Stomach smooth muscle (tissue), 2 donors: ENCODE measurements around the gene PXT1.
"Not testable (repeated sequence)": the region's sequence is repeated elsewhere in the genome, so short reads cannot be mapped to it uniquely, and the experiment has no call there.

ENCODE experiments used
- H3K27ac ChIP-seq: one replicate; pipeline ENCODE4 v1.7.0; 2013; ENCODE audit warnings: mild to moderate bottlenecking, low read length, inconsistent platforms
- H3K27me3 ChIP-seq, 2 donors: one replicate each; pipeline ENCODE4 v1.7.0; 2013; ENCODE audit warnings: low read length in 2 of 2; ENCODE audit not compliant: insufficient read depth in 2 of 2, control insufficient read depth in 1 of 2
- H3K36me3 ChIP-seq, 2 donors: one replicate each; pipeline ENCODE4 v1.7.0; 2013; ENCODE audit warnings: low read length in 2 of 2; ENCODE audit not compliant: control insufficient read depth in 2 of 2, insufficient read depth in 2 of 2
- H3K4me1 ChIP-seq: one replicate; pipeline ENCODE4 v1.7.0; 2013; ENCODE audit warnings: low read length; ENCODE audit not compliant: control insufficient read depth, insufficient read depth
- H3K4me3 ChIP-seq, 2 donors: one replicate each; pipeline ENCODE4 v1.7.0; 2013; ENCODE audit warnings: low read length in 2 of 2
- H3K9ac ChIP-seq, 2 donors: one replicate each; pipeline ENCODE4 v1.7.0; 2013; ENCODE audit warnings: low read length in 2 of 2, mild to moderate bottlenecking in 1 of 2
- H3K9me3 ChIP-seq, 2 donors: one replicate each; pipeline ENCODE4 v1.7.0; 2013; ENCODE audit warnings: low read length in 2 of 2; ENCODE audit not compliant: control insufficient read depth in 2 of 2
- donor health status: healthy.
- donor health status: Pancreatic carcinoma.

The PXT1 gene

GRCh38 chr6:36469946-36470345 lies 27.3 kb upstream of the PXT1 start:
- Histone ChIP-seq H3K4me3 (no peak overlapping the region), H3K4me1 (no peaks in the 10 kb centered on the region), H3K36me3 (peaks cover 5 to 15% of the 10 kb centered on the region in 2 donors), H3K9me3 (no peaks in the 10 kb centered on the region), H3K27ac (no peak overlapping the region), H3K27me3 (no peaks in the 10 kb centered on the region), H3K9ac (no peak overlapping the region)

- Histone ChIP-seq H3K27me3 (no peaks in the 10 kb centered on the region), H3K4me1 (no peaks in the 10 kb centered on the region), H3K36me3 (peaks cover 5 to 15% of the 10 kb centered on the region in 2 donors), H3K27ac (no peak overlapping the region), H3K9ac (no peak overlapping the region), H3K9me3 (no peaks in the 10 kb centered on the region), H3K4me3 (no peak overlapping the region)
Observed at GRCh38 chr6:36469148-36469661, 26.6 kb upstream of the PXT1 start.

DNA sequence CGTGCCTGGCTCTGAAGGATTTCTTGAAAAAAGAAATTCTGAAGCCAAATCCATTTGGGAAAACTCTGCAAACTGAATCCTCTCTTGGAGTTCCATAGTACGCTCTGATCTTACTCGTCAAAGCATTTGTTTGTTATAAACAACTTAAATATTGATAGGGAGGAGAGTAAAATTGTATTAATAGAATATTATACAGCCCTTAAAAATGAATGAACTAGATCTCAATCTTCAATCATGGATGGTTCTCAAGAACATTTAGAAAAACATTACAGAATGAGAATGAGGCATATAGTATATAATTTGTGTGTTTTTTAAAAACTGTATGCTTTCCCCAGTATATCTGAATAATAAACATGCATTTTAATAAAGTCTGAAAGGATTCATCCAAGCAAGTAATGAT lies 25.0 kb upstream of the PXT1 start:
- Histone ChIP-seq H3K9ac (no peak overlapping the region), H3K9me3 (no peaks in the 10 kb centered on the region), H3K4me3 (no peak overlapping the region), H3K27ac (no peak overlapping the region), H3K27me3 (no peaks in the 10 kb centered on the region), H3K4me1 (no peaks in the 10 kb centered on the region), H3K36me3 (peaks cover 5 to 14% of the 10 kb centered on the region in 2 donors)

- H3K36me3 ChIP-seq, result no peaks in the 10 kb centered on the region
- no peak overlapping the region for H3K9ac ChIP-seq
- no peaks in the 10 kb centered on the region for H3K9me3 ChIP-seq
- no peaks in the 10 kb centered on the region for H3K27me3 ChIP-seq
- H3K27ac ChIP-seq, result no peak overlapping the region
- no peak overlapping the region for H3K4me3 ChIP-seq
- peaks cover 3% of the 10 kb centered on the region for H3K4me1 ChIP-seq
Observed at GRCh38 chr6:36464233-36464632, 21.6 kb upstream of the PXT1 start.

DNA sequence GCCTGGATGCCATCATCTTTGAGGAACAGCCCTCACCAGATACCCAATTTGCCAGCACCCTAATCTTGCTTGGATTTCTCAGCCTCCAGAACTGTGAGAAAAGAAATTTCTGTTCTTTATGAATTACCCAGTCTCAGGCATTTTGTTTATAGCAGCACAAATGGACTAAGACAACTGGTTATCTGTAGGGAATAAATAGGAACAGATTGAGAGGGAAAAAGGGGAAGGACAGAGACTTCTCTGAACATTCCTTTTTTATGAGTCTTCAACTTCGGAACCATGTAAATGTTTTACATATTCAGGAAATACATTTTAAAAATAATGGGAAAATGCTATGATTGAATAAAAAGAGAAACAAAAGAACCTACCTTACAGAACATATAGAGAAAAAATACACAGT lies 21.0 kb upstream of the PXT1 start:
- no peak overlapping the region for H3K4me3 ChIP-seq
- no peaks in the 10 kb centered on the region for H3K27me3 ChIP-seq
- no peaks in the 10 kb centered on the region for H3K9me3 ChIP-seq
- H3K36me3 ChIP-seq, result no peaks in the 10 kb centered on the region
- no peak overlapping the region for H3K9ac ChIP-seq
- no peak overlapping the region for H3K27ac ChIP-seq
- H3K4me1 ChIP-seq, result peaks cover 5% of the 10 kb centered on the region

GRCh38 chr6:36461646-36462045 lies 19.0 kb upstream of the PXT1 start:
- no peaks in the 10 kb centered on the region for H3K36me3 ChIP-seq
- H3K27ac ChIP-seq, result no peak overlapping the region
- H3K9me3 ChIP-seq, result no peaks in the 10 kb centered on the region
- peaks cover 5% of the 10 kb centered on the region for H3K4me1 ChIP-seq
- no peak overlapping the region for H3K9ac ChIP-seq
- H3K4me3 ChIP-seq, result no peak overlapping the region
- no peaks in the 10 kb centered on the region for H3K27me3 ChIP-seq

DNA sequence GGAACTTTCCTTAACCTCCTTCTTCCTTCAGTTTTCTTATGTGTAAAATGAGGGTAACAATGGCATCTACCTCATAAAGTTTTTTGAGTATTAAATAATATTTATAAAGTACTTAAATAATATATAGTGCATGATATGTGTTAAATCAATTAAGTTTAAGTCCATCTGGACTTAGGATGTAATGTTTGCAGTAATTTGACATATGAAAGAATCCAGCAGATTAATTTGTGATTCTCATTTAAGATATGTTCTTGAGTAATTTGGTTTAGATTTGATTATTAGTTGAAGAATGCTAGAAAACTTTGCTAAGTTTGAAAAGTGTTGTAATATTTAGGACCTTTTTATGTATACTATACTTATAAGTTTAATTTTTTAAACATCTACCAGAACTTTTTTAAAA lies 18.3 kb upstream of the PXT1 start:
- Histone ChIP-seq H3K27me3 (no peaks in the 10 kb centered on the region), H3K4me1 (peaks cover 5% of the 10 kb centered on the region)

DNA sequence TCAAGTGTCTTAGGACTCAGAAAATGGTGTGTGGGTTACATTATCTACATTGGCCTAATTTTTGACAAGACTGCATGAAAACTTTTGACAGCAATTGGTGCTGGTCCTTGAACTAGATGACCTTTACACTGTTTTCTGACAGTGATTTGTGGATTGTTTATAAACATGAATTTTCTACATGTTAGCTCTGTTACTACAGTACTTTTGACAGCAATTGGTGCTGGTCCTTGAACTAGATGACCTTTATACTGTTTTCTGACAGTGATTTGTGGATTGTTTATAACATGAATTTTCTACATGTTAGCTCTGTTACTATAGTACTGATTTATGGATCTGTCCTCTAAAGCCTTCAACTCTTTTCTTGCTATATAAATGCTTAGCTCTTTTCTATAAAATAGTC lies 16.8 kb upstream of the PXT1 start:
- H3K4me3 ChIP-seq, result no peak overlapping the region
- H3K9me3 ChIP-seq, result no peaks in the 10 kb centered on the region
- H3K27me3 ChIP-seq, result no peaks in the 10 kb centered on the region
- H3K4me1 ChIP-seq, result peaks cover 5% of the 10 kb centered on the region
- H3K9ac ChIP-seq, result no peak overlapping the region
- H3K36me3 ChIP-seq, result no peaks in the 10 kb centered on the region
- no peak overlapping the region for H3K27ac ChIP-seq

More for the DNA sequence above, 18.3 kb upstream of the PXT1 start:
- Histone ChIP-seq H3K9ac (no peak overlapping the region), H3K36me3 (no peaks in the 10 kb centered on the region), H3K9me3 (no peaks in the 10 kb centered on the region), H3K27ac (no peak overlapping the region), H3K4me3 (no peak overlapping the region)

GRCh38 chr6:36455486-36456027 lies 12.9 kb upstream of the PXT1 start:
- Histone ChIP-seq H3K4me3 (no peak overlapping the region), H3K27me3 (no peaks in the 10 kb centered on the region)

DNA sequence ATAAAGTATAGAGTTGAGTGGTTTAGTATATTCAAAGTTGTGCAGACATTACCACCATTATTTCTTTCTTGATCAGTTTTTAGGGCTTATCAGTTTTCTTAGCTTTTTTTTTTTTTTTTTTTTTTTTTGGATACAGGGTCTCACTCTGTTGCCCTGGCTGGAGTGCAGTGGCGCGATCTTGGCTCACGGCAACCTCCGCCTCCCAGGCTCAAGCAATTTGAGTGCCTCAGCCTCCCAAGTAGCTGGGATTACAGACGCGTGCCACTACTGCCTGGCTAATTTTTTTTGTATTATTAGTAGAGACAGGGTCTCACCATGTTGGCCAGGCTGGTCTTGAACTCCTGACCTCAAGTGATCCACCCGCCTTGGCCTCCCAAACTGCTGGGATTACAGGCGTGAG lies 10.2 kb upstream of the PXT1 start:
- not testable (repeated sequence) for H3K27me3 ChIP-seq, H3K27ac ChIP-seq, H3K36me3 ChIP-seq, H3K9ac ChIP-seq, H3K4me3 ChIP-seq, H3K9me3 ChIP-seq, H3K4me1 ChIP-seq

More at GRCh38 chr6:36455486-36456027, 12.9 kb upstream of the PXT1 start:
- H3K4me1 ChIP-seq, result peaks cover 5% of the 10 kb centered on the region
- no peak overlapping the region for H3K27ac ChIP-seq
- H3K9me3 ChIP-seq, result no peaks in the 10 kb centered on the region
- H3K9ac ChIP-seq, result no peak overlapping the region
- H3K36me3 ChIP-seq, result no peaks in the 10 kb centered on the region

- not testable (repeated sequence) for H3K27ac ChIP-seq, H3K4me3 ChIP-seq, H3K27me3 ChIP-seq, H3K9me3 ChIP-seq, H3K36me3 ChIP-seq, H3K9ac ChIP-seq
- H3K4me1 ChIP-seq, result peaks cover 11% of the 10 kb centered on the region
Observed at GRCh38 chr6:36449173-36449572, 6.5 kb upstream of the PXT1 start.
